Stimulated activated CD8-positive, alpha-beta memory T cell treated with anti-CD3 and anti-CD28 coated beads, Interleukin-12 subunit alpha, Interleukin-12 subunit beta, amount 100 ng/mL, for 1 hour (primary cell): Measurements from ENCODE around the gene CLOCK.

ENCODE experiments used
- DNase-seq: peaks from one replicate; pipeline ENCODE4 v3.0.0-alpha.2; 2020; ENCODE audit warnings: low read depth

CLOCK gene

GRCh38 chr4:55469979-55470378 is 76.7 kb downstream of the CLOCK start:
- DNase-seq, result no peak

GRCh38 chr4:55468724-55469123 is 78.0 kb downstream of the CLOCK start:
- DNase-seq, result no peak

GRCh38 chr4:55466001-55466400 is 80.7 kb downstream of the CLOCK start:
- no peak for DNase-seq

- no peak for DNase-seq
These were observed 88.1 kb downstream of the CLOCK start for GRCh38 chr4:55458611-55459010.

- DNase-seq, result no peak
These were observed 88.5 kb downstream of the CLOCK start for GRCh38 chr4:55458164-55458563.

- no peak for DNase-seq
These were observed 96.1 kb downstream of the CLOCK start for GRCh38 chr4:55450566-55450965.

- DNase-seq, result no peak
These were observed 98.9 kb downstream of the CLOCK start for GRCh38 chr4:55447831-55448230.

- DNase-seq, result no peak
These were observed 99.5 kb downstream of the CLOCK start for GRCh38 chr4:55447108-55447708.

GRCh38 chr4:55446578-55446922 is 100.2 kb downstream of the CLOCK start:
- DNase-seq, result no peak

- DNase-seq, result no peak
These were observed 100.7 kb downstream of the CLOCK start for GRCh38 chr4:55445921-55446577.

- no peak for DNase-seq
These were observed 101.9 kb downstream of the CLOCK start for GRCh38 chr4:55444827-55445226.

- DNase-seq, result no peak
These were observed 104.2 kb downstream of the CLOCK start for GRCh38 chr4:55442541-55442940.

GRCh38 chr4:55440786-55441185 is 105.9 kb downstream of the CLOCK start:
- DNase-seq, result no peak

GRCh38 chr4:55439023-55439422 is 107.7 kb downstream of the CLOCK start:
- no peak for DNase-seq

- DNase-seq, result no peak
These were observed 108.4 kb downstream of the CLOCK start for GRCh38 chr4:55438314-55438713.

- DNase-seq, result no peak
These were observed 108.9 kb downstream of the CLOCK start for GRCh38 chr4:55437823-55438222.

- DNase-seq, result no peak
These were observed 109.3 kb downstream of the CLOCK start for GRCh38 chr4:55437356-55437796.

GRCh38 chr4:55435141-55435841 is 111.4 kb downstream of the CLOCK start:
- DNase-seq, result no peak

- no peak for DNase-seq
These were observed 114.9 kb downstream of the CLOCK start for GRCh38 chr4:55431710-55432336.

- DNase-seq, result no peak
These were observed 121.9 kb downstream of the CLOCK start for GRCh38 chr4:55424791-55425190.

GRCh38 chr4:55416176-55416575 is 130.5 kb downstream of the CLOCK start:
- DNase-seq, result no peak

GRCh38 chr4:55411621-55412020 is 135.1 kb downstream of the CLOCK start:
- no peak for DNase-seq

- DNase-seq, result no peak
These were observed 136.3 kb downstream of the CLOCK start for GRCh38 chr4:55410431-55410830.
